Activated T-cell treated with anti-CD3 and anti-CD28 coated beads, Interleukin-2, amount 50 U/mL, for 72 hours (primary cell): ENCODE measurements around the gene PRLR. TPM values are rescaled to one million over a fixed set of nuclear protein-coding genes. Genes with fewer than 3 reads are reported as not detected.
"Not testable (repeated sequence)": the region's sequence is repeated elsewhere in the genome, so short reads cannot be mapped to it uniquely, and the experiment has no call there.

Experiments
- ATAC-seq, 2 donors: fragments of 150-1000 bp; cut with Tn5 transposase; replicated peaks in 1 of 2; 2 replicates each; pipeline ENCODE4 v1.10.0; 2021; ENCODE audit warnings: moderate library complexity in 2 of 2, mild to moderate bottlenecking in 1 of 2
- DNase-seq, 2 donors: peaks; one replicate each; pipeline ENCODE4 v3.0.0; 2021 to 2022; ENCODE audit warnings: mixed read lengths in 1 of 2
- H3K27ac Mint-ChIP-seq: one replicate; pipeline ENCODE4 v1.8.0; 2022; ENCODE audit warnings: mild to moderate bottlenecking, moderate library complexity, mixed read lengths
- H3K27me3 Mint-ChIP-seq: one replicate; pipeline ENCODE4 v1.8.0; 2022; ENCODE audit warnings: low read depth, mixed read lengths
- H3K36me3 Mint-ChIP-seq, 2 donors: one replicate each; pipeline ENCODE4 v1.8.0; 2022; ENCODE audit warnings: mixed read lengths in 2 of 2, mild to moderate bottlenecking in 1 of 2; ENCODE audit not compliant: insufficient read depth in 2 of 2
- H3K4me1 Mint-ChIP-seq: one replicate; pipeline ENCODE4 v1.8.0; 2022; ENCODE audit warnings: low read depth, mixed read lengths
- H3K4me3 Mint-ChIP-seq, 2 donors: one replicate each; pipeline ENCODE4 v1.8.0; 2022; ENCODE audit warnings: mild to moderate bottlenecking in 2 of 2, mixed read lengths in 2 of 2, moderate library complexity in 2 of 2
- H3K9me3 Mint-ChIP-seq, 2 donors: one replicate each; pipeline ENCODE4 v1.8.0; 2022; ENCODE audit warnings: mixed read lengths in 2 of 2
- total RNA-seq, 2 donors: library from RNA; stranded (reverse); gene quantifications; one replicate each; pipeline ENCODE4 v1.2.3, GENCODE V29; 2022

Gene PRLR
- total RNA-seq, 2 donors from 2014 or later: 0.25 TPM; not detected in 1

DNA sequence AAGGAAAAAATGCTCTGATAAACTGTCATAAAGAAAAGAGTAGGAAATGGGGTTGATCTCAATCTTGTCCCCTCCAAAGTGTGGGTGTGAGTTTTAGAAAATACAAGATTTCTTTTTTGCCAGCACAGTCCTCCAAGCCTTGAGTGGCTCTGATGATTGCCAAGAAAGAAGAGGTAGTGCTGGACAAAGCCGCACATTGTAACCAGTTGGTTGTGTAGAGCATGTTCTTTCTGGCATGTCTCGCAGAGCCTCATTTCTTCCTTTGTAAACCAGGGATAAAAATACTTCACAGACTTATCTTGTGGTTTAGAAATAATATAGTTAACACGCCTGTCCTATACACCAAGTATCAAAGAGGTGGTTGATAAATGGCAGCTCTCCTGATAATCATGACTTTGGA, 30.4 kb downstream of the PRLR start:
- no peaks in the 10 kb centered on the region for H3K36me3 Mint-ChIP-seq
- ATAC-seq: no peak
- no peak for DNase-seq
- H3K4me3 Mint-ChIP-seq: no peak overlapping the region
- no peak overlapping the region for H3K27ac Mint-ChIP-seq
- no peaks in the 10 kb centered on the region for H3K4me1 Mint-ChIP-seq
- H3K27me3 Mint-ChIP-seq: peaks cover 39% of the 10 kb centered on the region
- H3K9me3 Mint-ChIP-seq: no peaks in the 10 kb centered on the region

DNA sequence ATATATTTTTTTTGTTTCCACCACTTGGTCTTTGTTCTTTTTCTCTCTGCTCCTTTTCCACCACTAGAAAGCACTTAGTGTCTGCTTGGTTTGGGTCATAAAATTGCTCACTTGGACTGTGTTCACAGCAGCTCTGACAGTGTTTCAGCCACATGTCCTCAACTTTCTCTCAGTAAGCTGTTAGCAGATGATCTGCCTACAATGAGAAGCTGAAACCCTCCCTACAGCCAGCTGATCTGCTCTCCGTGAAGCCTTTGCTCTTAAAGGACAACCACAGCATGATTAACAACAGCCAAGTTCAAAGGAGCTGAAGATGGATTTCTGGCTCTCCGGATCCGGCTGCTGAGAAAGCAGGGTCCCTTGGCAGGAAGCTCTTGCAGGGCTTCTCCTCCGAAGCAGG, 31.6 kb downstream of the PRLR start:
- H3K9me3 Mint-ChIP-seq: no peaks in the 10 kb centered on the region
- no peak overlapping the region for H3K4me3 Mint-ChIP-seq
- no peaks in the 10 kb centered on the region for H3K4me1 Mint-ChIP-seq
- peaks cover 39% of the 10 kb centered on the region for H3K27me3 Mint-ChIP-seq
- ATAC-seq (no peak), DNase-seq (no peak)
- no peaks in the 10 kb centered on the region for H3K36me3 Mint-ChIP-seq
- H3K27ac Mint-ChIP-seq: no peak overlapping the region

DNA sequence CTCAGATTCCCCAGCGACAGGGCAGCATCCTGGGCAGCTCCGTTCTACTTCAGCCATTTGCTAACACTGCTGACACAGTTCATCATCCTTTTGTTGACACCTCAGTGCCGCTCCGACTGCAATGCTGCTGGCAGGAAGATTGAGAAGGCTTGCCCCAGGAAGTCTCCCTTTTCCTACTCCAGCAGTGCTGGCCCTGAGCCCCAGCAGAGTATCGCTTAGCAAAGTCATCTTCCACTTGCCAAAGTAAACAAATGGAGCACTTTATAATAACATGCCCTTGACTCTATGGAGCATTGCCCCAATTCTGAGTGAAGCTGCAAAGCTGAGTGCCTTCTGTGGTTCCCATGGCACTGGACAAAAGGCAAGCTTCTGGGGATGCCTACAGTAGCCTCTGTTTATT, 32.2 kb downstream of the PRLR start:
- Mint-ChIP-seq H3K4me1 (no peaks in the 10 kb centered on the region), H3K27ac (no peak overlapping the region), H3K27me3 (peaks cover 39% of the 10 kb centered on the region), H3K36me3 (no peaks in the 10 kb centered on the region), H3K4me3 (no peak overlapping the region), H3K9me3 (no peaks in the 10 kb centered on the region)
- ATAC-seq (no peak), DNase-seq (no peak)

DNA sequence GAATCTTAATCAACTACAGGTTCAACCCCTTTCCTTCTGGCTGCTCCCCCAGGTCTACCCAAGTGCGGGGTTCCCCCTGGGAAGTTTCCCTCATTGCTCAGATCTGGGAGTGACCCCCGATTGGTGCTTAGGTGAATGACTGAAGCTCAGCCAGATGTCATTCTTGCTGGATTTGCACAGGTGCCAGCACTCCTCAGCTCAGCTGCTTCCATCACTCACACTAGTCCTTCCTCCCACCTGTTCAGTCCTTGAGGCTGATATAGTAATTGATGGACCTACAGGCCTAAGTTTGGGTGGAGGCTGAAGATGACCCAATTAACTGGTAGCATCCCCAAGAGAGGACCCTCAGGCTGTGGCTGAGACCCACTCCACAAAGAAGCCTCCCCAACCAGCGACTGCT, 32.9 kb downstream of the PRLR start:
- Mint-ChIP-seq H3K27ac (no peak overlapping the region), H3K9me3 (no peaks in the 10 kb centered on the region), H3K27me3 (peaks cover 39% of the 10 kb centered on the region), H3K4me1 (no peaks in the 10 kb centered on the region), H3K36me3 (no peaks in the 10 kb centered on the region), H3K4me3 (no peak overlapping the region)
- DNase-seq (no peak), ATAC-seq (no peak)

DNA sequence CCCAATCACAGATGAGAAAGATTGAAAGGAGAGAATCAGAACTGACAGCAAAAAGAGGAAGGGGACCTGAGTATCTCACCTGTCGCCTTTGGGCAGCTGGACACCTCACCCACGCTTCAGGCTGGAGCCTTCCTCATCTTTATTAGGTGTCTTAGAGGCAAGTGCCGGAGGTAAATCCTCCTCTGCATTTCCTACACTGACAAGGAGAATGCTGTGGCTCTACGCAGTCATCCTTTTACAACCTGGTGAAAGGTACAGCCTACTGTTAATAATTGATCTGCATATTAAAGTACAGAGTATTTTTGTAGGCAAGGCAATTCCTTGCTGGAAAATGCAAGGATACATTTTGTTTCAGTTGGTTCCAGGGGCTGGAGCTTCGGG, 34.8 kb downstream of the PRLR start:
- H3K27ac Mint-ChIP-seq: no peak overlapping the region
- ATAC-seq (no peak), DNase-seq (no peak)
- H3K9me3 Mint-ChIP-seq: no peaks in the 10 kb centered on the region
- no peaks in the 10 kb centered on the region for H3K36me3 Mint-ChIP-seq
- H3K4me3 Mint-ChIP-seq: no peak overlapping the region
- H3K4me1 Mint-ChIP-seq: no peaks in the 10 kb centered on the region
- H3K27me3 Mint-ChIP-seq: peaks cover 39% of the 10 kb centered on the region

DNA sequence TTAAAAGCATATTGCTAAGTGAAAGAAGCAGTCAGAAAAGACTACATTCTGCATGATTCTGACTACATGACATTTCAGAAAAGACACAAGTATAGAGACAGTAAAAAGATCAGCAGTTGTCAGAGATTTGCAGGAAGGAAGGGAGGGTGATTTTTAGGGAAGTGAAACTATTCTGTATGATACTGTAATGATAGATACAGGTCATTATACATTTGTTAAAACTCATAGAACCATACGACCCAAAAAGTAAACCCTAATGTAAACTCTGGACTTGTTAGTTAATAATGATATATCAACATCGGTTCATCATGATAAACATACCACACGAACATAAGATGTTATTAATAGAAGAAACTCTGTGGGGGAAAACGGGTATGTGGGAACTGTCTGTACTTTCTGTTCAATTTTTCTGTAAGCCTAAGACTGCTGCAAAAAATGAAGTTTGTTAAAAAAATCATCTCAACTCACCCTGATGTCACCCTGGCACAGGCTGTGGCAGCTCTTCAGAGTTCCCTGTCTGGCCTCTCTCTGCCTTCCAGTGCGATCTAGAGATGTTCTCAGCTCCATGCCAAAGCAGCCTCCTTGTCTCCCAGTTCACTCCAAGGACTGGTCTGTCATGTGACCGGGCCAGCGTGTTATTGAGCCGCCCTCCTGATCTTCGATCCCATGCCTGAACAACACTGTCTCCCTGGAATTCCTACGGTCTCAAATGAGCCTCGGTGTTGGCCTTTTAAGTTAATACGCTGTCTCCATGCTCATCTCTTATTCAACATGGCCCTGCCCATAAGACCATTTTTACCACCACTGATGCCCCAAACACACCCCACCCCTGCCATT, 35.4 kb downstream of the PRLR start:
- peaks cover 39% of the 10 kb centered on the region for H3K27me3 Mint-ChIP-seq
- DNase-seq: no peak
- no peak overlapping the region for H3K27ac Mint-ChIP-seq
- no peaks in the 10 kb centered on the region for H3K9me3 Mint-ChIP-seq
- no peak overlapping the region for H3K4me3 Mint-ChIP-seq
- no peaks in the 10 kb centered on the region for H3K36me3 Mint-ChIP-seq
- no peaks in the 10 kb centered on the region for H3K4me1 Mint-ChIP-seq
- no peak for ATAC-seq

DNA sequence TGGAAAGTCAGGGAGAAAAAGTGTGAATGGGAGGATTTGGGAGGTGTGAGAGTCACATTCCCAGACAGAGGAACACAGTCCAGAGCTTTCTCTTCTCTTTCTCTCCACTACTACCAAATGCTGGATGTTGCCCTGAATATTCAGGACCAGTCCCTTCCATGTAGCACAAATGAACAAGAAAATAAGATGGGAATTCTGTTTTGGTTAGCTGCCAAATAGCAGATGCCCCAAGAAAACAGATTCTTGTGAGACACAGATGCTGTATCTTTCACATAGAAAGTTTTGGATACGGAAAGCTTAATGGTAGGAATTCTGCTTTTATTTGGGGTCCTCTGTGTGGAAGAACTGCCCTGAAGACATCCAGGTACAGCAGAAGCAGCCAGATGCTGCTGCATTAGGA, 37.8 kb downstream of the PRLR start:
- DNase-seq (no peak), ATAC-seq (no peak)
- Mint-ChIP-seq H3K27me3 (peaks cover 22% of the 10 kb centered on the region), H3K4me1 (no peaks in the 10 kb centered on the region), H3K27ac (no peak overlapping the region), H3K36me3 (no peaks in the 10 kb centered on the region), H3K4me3 (no peak overlapping the region), H3K9me3 (no peaks in the 10 kb centered on the region)

DNA sequence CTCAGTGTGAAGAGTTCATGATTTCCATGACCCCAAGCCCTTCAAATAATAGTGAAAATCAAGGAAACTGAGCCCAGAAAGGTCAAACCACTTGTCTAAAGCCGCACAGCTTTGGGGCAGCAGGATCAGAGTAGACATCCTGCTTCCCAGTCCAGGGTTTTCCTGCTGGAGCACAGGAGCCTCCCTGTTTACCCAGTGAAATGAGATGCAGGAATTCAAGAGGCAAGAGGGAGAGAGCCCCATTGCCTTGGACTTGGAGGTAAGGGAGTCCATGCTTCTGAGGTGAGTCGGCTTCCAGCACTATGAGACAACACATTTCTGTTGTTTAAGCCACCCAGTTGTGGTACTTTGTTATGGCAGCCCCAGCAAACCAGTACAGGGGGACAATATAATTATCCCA, 40.5 kb downstream of the PRLR start:
- not testable (repeated sequence) for DNase-seq, H3K27ac Mint-ChIP-seq, ATAC-seq, H3K9me3 Mint-ChIP-seq, H3K36me3 Mint-ChIP-seq, H3K4me1 Mint-ChIP-seq, H3K4me3 Mint-ChIP-seq
- peaks cover 10% of the 10 kb centered on the region for H3K27me3 Mint-ChIP-seq

DNA sequence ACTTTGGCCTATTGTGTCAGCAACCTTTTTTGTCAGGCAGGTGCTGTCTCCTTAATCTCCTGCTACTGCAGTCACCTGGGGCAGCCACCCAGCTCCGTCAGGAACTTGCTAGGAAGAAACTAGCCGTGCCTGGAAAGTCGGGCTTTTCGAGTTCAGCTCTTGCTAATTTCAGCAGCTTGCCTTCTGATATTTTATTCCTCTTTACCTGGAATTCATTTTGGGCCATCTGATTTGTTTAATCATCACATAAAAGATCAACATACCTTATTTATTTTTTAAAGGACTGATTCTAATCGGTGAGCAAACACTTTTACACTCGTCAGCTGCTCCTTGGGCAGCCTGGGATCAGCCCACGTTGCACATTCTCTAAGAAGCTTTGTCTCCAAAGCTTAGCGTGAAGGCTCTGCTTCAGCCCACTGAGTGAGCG, 42.2 kb downstream of the PRLR start:
- Mint-ChIP-seq H3K4me3 (no peak overlapping the region), H3K27me3 (peaks cover 21% of the 10 kb centered on the region), H3K4me1 (no peaks in the 10 kb centered on the region), H3K9me3 (no peaks in the 10 kb centered on the region), H3K36me3 (no peaks in the 10 kb centered on the region), H3K27ac (no peak overlapping the region)
- ATAC-seq (no peak), DNase-seq (no peak)

DNA sequence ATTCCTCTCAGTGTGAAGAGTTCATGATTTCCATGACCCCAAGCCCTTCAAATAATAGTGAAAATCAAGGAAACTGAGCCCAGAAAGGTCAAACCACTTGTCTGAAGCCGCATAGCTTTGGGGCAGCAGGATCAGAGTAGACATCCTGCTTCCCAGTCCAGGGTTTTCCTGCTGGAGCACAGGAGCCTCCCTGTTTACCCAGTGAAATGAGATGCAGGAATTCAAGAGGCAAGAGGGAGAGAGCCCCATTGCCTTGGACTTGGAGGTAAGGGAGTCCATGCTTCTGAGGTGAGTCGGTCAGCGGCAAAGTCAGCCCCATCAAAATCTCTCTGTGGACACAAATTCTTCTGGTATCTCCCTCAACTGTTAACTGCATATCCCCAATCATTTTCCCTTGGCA, 42.7 kb downstream of the PRLR start:
- H3K4me3 Mint-ChIP-seq, DNase-seq, H3K27ac Mint-ChIP-seq, H3K9me3 Mint-ChIP-seq, H3K4me1 Mint-ChIP-seq, ATAC-seq, H3K36me3 Mint-ChIP-seq: not testable (repeated sequence)
- peaks cover 26% of the 10 kb centered on the region for H3K27me3 Mint-ChIP-seq

DNA sequence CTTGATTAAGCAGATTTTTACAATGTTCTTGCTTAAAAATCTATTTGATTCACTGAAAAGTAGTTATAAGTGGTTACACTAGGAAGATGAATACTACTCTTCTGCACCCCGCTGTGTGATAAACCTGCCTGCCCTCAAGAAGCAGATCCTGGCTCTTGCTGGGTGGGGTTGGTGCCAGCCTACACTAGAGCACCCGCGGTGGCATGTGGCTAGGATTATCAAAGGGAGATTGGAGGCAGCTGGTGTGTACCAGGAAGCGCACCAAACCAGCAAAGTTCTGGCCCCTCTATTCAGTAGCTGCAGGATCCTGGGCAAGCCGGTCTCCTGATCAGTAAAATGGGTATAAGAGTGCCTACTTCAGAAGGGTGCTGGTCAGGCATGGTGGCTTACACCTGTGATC, 43.5 kb downstream of the PRLR start:
- Mint-ChIP-seq H3K4me1 (no peaks in the 10 kb centered on the region), H3K9me3 (no peaks in the 10 kb centered on the region), H3K27ac (no peak overlapping the region), H3K4me3 (no peak overlapping the region), H3K27me3 (peaks cover 31% of the 10 kb centered on the region), H3K36me3 (no peaks in the 10 kb centered on the region)
- DNase-seq (no peak), ATAC-seq (no peak)

DNA sequence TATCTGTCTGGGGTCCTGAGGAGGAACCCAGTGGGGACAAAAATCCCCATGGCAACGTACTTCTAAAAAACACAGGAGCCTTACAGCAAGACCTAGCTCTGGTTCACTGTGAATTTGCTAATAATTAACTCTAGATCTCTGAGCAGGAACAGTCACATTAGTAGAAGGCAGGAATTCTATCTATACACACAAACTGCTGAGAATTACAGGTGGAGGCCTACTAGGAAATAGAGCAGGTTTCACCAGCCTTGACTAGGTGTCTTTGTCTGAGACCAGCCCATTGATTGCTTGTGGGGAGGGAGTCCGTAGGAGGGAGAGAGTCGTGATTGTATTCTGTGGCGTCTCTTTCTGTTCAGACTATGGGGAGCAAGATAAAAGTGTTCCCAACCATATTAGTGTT, 44.8 kb downstream of the PRLR start:
- H3K27me3 Mint-ChIP-seq: peaks cover 25% of the 10 kb centered on the region
- no peaks in the 10 kb centered on the region for H3K9me3 Mint-ChIP-seq
- no peak for DNase-seq
- no peaks in the 10 kb centered on the region for H3K4me1 Mint-ChIP-seq
- no peak overlapping the region for H3K27ac Mint-ChIP-seq
- no peak for ATAC-seq
- H3K36me3 Mint-ChIP-seq: no peaks in the 10 kb centered on the region
- H3K4me3 Mint-ChIP-seq: no peak overlapping the region

DNA sequence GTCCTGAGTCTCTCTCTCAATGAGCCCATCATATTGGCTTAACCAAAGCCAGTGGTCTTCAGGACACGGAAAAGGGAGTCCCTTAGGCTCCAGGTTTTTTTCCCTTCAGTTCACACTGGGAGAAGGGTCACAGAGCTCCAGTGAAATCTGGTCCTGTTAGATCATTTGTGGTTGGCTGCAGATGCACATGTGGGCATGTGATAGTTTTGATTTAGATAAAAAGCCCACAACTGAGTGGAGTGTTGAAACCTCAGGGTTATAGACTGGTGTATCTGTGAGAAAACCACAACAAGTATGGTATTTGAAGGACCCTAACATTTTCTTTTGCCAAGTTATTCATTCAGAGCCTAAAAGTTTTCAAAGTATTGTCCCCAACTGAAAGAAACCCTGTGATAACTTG, 46.7 kb downstream of the PRLR start:
- Mint-ChIP-seq H3K27me3 (peaks cover 25% of the 10 kb centered on the region), H3K36me3 (no peaks in the 10 kb centered on the region), H3K4me3 (no peak overlapping the region), H3K4me1 (no peaks in the 10 kb centered on the region), H3K27ac (no peak overlapping the region), H3K9me3 (no peaks in the 10 kb centered on the region)
- no peak for DNase-seq
- no peak for ATAC-seq

DNA sequence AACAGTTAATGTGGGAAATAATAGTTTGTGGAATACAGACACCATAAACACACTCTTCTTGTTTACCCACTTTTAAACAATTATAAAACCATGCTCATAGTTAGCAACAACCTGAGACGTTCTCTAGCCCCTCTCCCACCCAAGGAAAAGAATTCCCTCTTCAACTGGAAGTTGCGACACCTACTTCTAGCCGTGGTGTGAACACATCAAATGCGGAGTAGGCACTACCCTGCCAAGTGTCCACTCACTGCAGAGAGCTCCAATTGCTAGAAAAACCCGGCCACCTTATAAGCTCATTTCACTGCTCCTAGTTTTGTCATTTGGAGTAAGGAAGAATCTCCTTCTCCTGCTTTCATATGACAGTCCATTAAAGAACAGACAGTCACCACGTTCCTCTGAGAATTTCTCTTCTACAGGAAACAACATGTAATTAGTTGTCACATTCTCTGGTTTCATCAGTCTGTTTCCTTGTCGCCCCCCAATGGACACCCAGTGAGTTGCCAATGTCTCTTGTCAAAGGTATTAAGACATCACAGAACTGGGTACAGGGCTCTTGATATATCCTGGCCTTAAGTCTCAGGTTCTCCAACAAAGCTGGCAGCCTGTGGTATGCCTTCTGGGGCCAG, 47.3 kb downstream of the PRLR start:
- Mint-ChIP-seq H3K36me3 (no peaks in the 10 kb centered on the region), H3K4me1 (no peaks in the 10 kb centered on the region), H3K27me3 (peaks cover 25% of the 10 kb centered on the region), H3K9me3 (no peaks in the 10 kb centered on the region), H3K27ac (no peak overlapping the region), H3K4me3 (no peak overlapping the region)
- peak; percentile 43 to 48 for DNase-seq
- peak; percentile 44 to 58 for ATAC-seq
